K562 (cell line): ENCODE results near the gene SPINT3. TPM values are rescaled to one million over a fixed set of nuclear protein-coding genes. Genes with fewer than 3 reads are reported as not detected.
"Not testable (repeated sequence)": the region's sequence is repeated elsewhere in the genome, so short reads cannot be mapped to it uniquely, and the experiment has no call there.

Experiments
- ATAC-seq: fragments of 200-7000 bp; cut with Tn5 transposase; 3 replicates; pipeline ENCODE4 v1.9.1; 2020; ENCODE audit warnings: moderate library complexity
- BruUV-seq: library from RNA; stranded (reverse); fragments of 400-500 nt; replicated peaks from 2 replicates; lab custom pipeline; 2021; lab: Mats Ljungman, UMichigan
- CTCF ChIA-PET: fragments of 300-600 bp; formaldehyde crosslinking; extraction: SDS; loops from one replicate; lab custom pipeline; 2021; ENCODE audit warnings: low intra/inter-chr PET ratio; lab: Yijun Ruan, JAX
- POLR2A ChIA-PET: fragments of 300-600, 350-650 bp; sonication (Branson Sonifier 250); formaldehyde crosslinking; extraction: SDS; loops from one replicate; lab custom pipeline; 2021; ENCODE audit warnings: antibody characterized with exemption, inconsistent platforms; lab: Yijun Ruan, JAX
- DNase-seq, 4 experiments: peaks; one replicate each; pipeline versions ENCODE4 v3.0.0 to v3.0.0-alpha.2; 2011 to 2018; ENCODE audit warnings: low spot score in 3 of 4, mixed read lengths in 3 of 4; ENCODE audit errors: extremely low read depth in 1 of 4
- FAIRE-seq: peaks from 2 replicates; lab custom pipeline; 2011; peaks lifted over from hg19 to GRCh38; lab: Jason Lieb, UNC
- H2AFZ ChIP-seq: 2 replicates; pipeline ENCODE4 v1.6.0; 2011; ENCODE audit warnings: low read depth, low read length, control low read depth, inconsistent platforms
- H3K27ac ChIP-seq: fragments of 200-600 bp; 3 replicates; pipeline ENCODE4 v1.8.0; 2011; ENCODE audit warnings: low read depth, mild to moderate bottlenecking, control low read depth, inconsistent platforms, low read length, moderate library complexity, mixed read lengths; ENCODE audit errors: extremely low read depth
- H3K27me3 ChIP-seq, 2 experiments: fragments of 300-600 bp in 1 of 2; 2 replicates in 1 of 2; 3 replicates in 1 of 2; pipeline versions ENCODE4 v1.6.0 to v1.8.0; 2011; ENCODE audit warnings: inconsistent platforms in 2 of 2, low read length in 2 of 2, mild to moderate bottlenecking in 1 of 2, mixed read lengths in 1 of 2, moderate library complexity in 1 of 2; ENCODE audit not compliant: control insufficient read depth in 2 of 2, insufficient read depth in 2 of 2
- H3K36me3 ChIP-seq: fragments of 300-600 bp; 3 replicates; pipeline ENCODE4 v1.8.0; 2011; ENCODE audit warnings: mild to moderate bottlenecking, low read length, inconsistent platforms; ENCODE audit not compliant: control insufficient read depth, insufficient read depth
- H3K4me1 ChIP-seq, 2 experiments: fragments of 200-600 bp in 1 of 2; replicated peaks in 1 of 2; 2 replicates in 1 of 2; 3 replicates in 1 of 2; pipeline versions ENCODE4 v1.5.1 to v1.8.0; 2011; ENCODE audit warnings: inconsistent platforms in 2 of 2, low read length in 2 of 2, mild to moderate bottlenecking in 1 of 2, mixed read lengths in 1 of 2, moderate library complexity in 1 of 2; ENCODE audit not compliant: control insufficient read depth in 2 of 2, insufficient read depth in 2 of 2
- H3K4me2 ChIP-seq: 2 replicates; pipeline ENCODE4 v1.6.1; 2011; ENCODE audit warnings: low read length, control low read depth, inconsistent platforms, mixed read lengths; ENCODE audit not compliant: insufficient read depth
- H3K4me3 ChIP-seq: fragments of 200-600 bp; sonication (generic), shearing (Covaris generic); 2 replicates; pipeline ENCODE4 v1.5.1; 2016; ENCODE audit warnings: control low read depth, inconsistent platforms
- H3K79me2 ChIP-seq: fragments of 200-600 bp; 3 replicates; pipeline ENCODE4 v1.8.0; 2011; ENCODE audit warnings: low read length, inconsistent platforms; ENCODE audit not compliant: control insufficient read depth, insufficient read depth
- H3K9ac ChIP-seq, 2 experiments: 2 replicates each; pipeline versions ENCODE4 v1.6.0 to v1.6.1; 2011; ENCODE audit warnings: low read depth in 2 of 2, low read length in 2 of 2, control low read depth in 1 of 2, inconsistent platforms in 1 of 2, mild to moderate bottlenecking in 1 of 2, mixed read lengths in 1 of 2; ENCODE audit not compliant: insufficient read depth in 1 of 2
- H3K9me1 ChIP-seq: one replicate; pipeline ENCODE4 v1.6.0; 2011; ENCODE audit warnings: inconsistent platforms, mild to moderate bottlenecking, low read length, moderate library complexity; ENCODE audit not compliant: control insufficient read depth, insufficient read depth
- H3K9me3 ChIP-seq: replicated peaks from 2 replicates; pipeline ENCODE4 v1.5.1; 2011; ENCODE audit warnings: low read depth, low read length, inconsistent platforms; ENCODE audit not compliant: control insufficient read depth, insufficient read depth
- H4K20me1 ChIP-seq: replicated peaks from 2 replicates; pipeline ENCODE4 v1.6.1; 2011; ENCODE audit warnings: low read length, inconsistent platforms, mixed read lengths; ENCODE audit not compliant: control insufficient read depth, insufficient read depth
- CTCF ChIP-seq, 3 experiments: IDR thresholded peaks in 2 of 3; conservative IDR thresholded peaks in 1 of 3; 2 replicates each; pipeline ENCODE4 v1.5.1; 2011 to 2012; ENCODE audit warnings: low read length in 3 of 3, mild to moderate bottlenecking in 3 of 3, control low read depth in 2 of 3, improper control_type of control experiment in 1 of 3, inconsistent platforms in 1 of 3, low read depth in 1 of 3, mixed read lengths in 1 of 3, moderate library complexity in 1 of 3; ENCODE audit not compliant: insufficient read depth in 2 of 3
- HBP1 ChIP-seq: fragments of 450-650 bp; formaldehyde crosslinking; IDR thresholded peaks from 2 replicates; pipeline ENCODE4 v1.4.0; 2022; ENCODE audit warnings: missing genetic modification characterization
- NEUROD1 ChIP-seq: fragments of 150-350 bp; IDR thresholded peaks from 2 replicates; pipeline ENCODE4 v1.6.1; 2014; ENCODE audit warnings: borderline replicate concordance, low read length, low read depth; ENCODE audit not compliant: partially characterized antibody
- PML ChIP-seq: IDR thresholded peaks from 2 replicates; pipeline ENCODE4 v1.6.1; 2012; ENCODE audit warnings: low read length, inconsistent platforms
- RAD21 ChIP-seq, 2 experiments: fragments of 250-450 bp in 1 of 2; fragments of 450-650 bp in 1 of 2; sonication (Bioruptor Pico) in 1 of 2; formaldehyde crosslinking in 1 of 2; IDR thresholded peaks in 1 of 2; conservative IDR thresholded peaks in 1 of 2; 2 replicates each; pipeline versions ENCODE4 v1.4.0 to v1.8.0; 2020 to 2022; ENCODE audit warnings: mild to moderate bottlenecking in 2 of 2, moderate library complexity in 1 of 2
- SMC3 ChIP-seq: conservative IDR thresholded peaks from 2 replicates; pipeline ENCODE4 v1.6.1; 2011; ENCODE audit warnings: low read depth, low read length, improper control_type of control experiment; ENCODE audit not compliant: insufficient read depth
- ZNF146 ChIP-seq: IDR thresholded peaks from one replicate; pipeline ENCODE4 v1.6.1; 2018; ENCODE audit warnings: missing compliant biosample characterization; ENCODE audit not compliant: unreplicated experiment
- WGBS: fragments of 100-300 bp; shearing (Covaris generic); methylation state at CpG from one replicate; pipeline ENCODE4 v1.1.6; 2016; ENCODE audit warnings: low coverage, mixed read lengths; ENCODE audit not compliant: insufficient coverage; ENCODE audit errors: missing lambda C conversion rate; 5-methylcytosine and 5-hydroxymethylcytosine counted together
- in situ Hi-C: fragments of 300-500 bp; cut with MboI; formaldehyde crosslinking; loops from 4 replicates; pipeline ENCODE4 v1.15.0; 2018; ENCODE audit warnings: inconsistent platforms, mixed read lengths
- intact Hi-C: fragments of 100-400 bp; cut with micrococcal nuclease; formaldehyde crosslinking; loops from 2 replicates; pipeline ENCODE4 v1.14.2; 2022
- polyA plus RNA-seq, 8 experiments: library from polyadenylated mRNA; depleted of rRNA in 4 of 8; stranded (reverse) in 5 of 8; unstranded in 3 of 8; fragments of >200 nt; fragmentation: Nextera tagmentation in 2 of 8; fragmentation: Illumina TruSeq in 1 of 8; extraction: Ambion mirVana in 2 of 8; extraction: Trizol in 1 of 8; gene quantifications; 2 replicates each; pipeline versions ENCODE4 v1.2.1 to v1.2.3, GENCODE V29; 2011 to 2014; ENCODE audit warnings: inconsistent platforms in 1 of 8, missing spikeins in 1 of 8
- total RNA-seq, 7 experiments: library from RNA; depleted of rRNA in 6 of 7; stranded (reverse); fragments of >200 nt in 6 of 7; fragmentation: Illumina TruSeq in 2 of 7; extraction: Trizol in 2 of 7; gene quantifications; 2 replicates each; pipeline versions ENCODE4 v1.2.1 to v1.2.3, GENCODE V29; 2011 to 2021; ENCODE audit warnings: low replicate concordance in 1 of 7

SPINT3 gene
- total and polyA plus RNA-seq, 9 of the 15 experiments (the other 6 are each of a cell fraction or from before 2014, with no cell fraction given): not detected

GRCh38 chr20:45472286-45472685 lies 43.1 kb downstream of the SPINT3 start:
- H3K9me3 ChIP-seq, H3K4me2 ChIP-seq, H3K79me2 ChIP-seq, H3K9ac ChIP-seq, H2AFZ ChIP-seq, intact Hi-C loops, CTCF ChIA-PET, in situ Hi-C loops, DNase-seq, ATAC-seq, H3K9me1 ChIP-seq, H3K4me3 ChIP-seq, H3K27ac ChIP-seq, H4K20me1 ChIP-seq, H3K36me3 ChIP-seq, BruUV-seq, FAIRE-seq, POLR2A ChIA-PET: not testable (repeated sequence)
- Histone ChIP-seq H3K4me1 (peaks cover 0 to 16% of the 10 kb centered on the region in 2 experiments; a peak in 2 of 5 replicates), H3K27me3 (peaks cover 26 to 35% of the 10 kb centered on the region in 2 experiments; a peak in 4 of 5 replicates)
- TF ChIP-seq ZNF146: peak; percentile 26
- 0% methylated on average over 2 of the region's 3 CpGs for WGBS

- Histone ChIP-seq H4K20me1 (0 out of 2 replicates have a peak, but pooled peaks cover 3% of the 10 kb centered on the region), H3K9me1 (no peaks in the 10 kb centered on the region), H3K27me3 (peaks cover 26 to 35% of the 10 kb centered on the region in 2 experiments; a peak in 4 of 5 replicates), H3K27ac (no peak overlapping the region), H3K9me3 (no peaks in the 10 kb centered on the region)
- in situ Hi-C loops: no loop called here
- no TSS peak for BruUV-seq
- 18% methylated on average over 10 of the region's 10 CpGs for WGBS
- TF ChIP-seq NEUROD1: no peak
- TF ChIP-seq SMC3: 0 out of 2 replicates have a peak, but pooled peaks have one; percentile 14
- TF ChIP-seq PML: no peak
- peak; percentile 29 to 35 (median 30); a peak in 4 of 6 replicates for TF ChIP-seq CTCF (IDR thresholded peaks at IDR 0.05 in 2 of 3, conservative IDR thresholded peaks at IDR 0.05 in 1 of 3; ENCODE audit: insufficient read depth in 2 of 3, low read depth in 1 of 3, low read length in 3 of 3)
- TF ChIP-seq RAD21 (CRISPR knock-in tag; conservative IDR thresholded peaks at IDR 0.05 in 1 of 2, IDR thresholded peaks at IDR 0.05 in 1 of 2): peak in 1 of 2 experiments; percentile 51; a peak in 2 of 4 replicates
- no peak for TF ChIP-seq HBP1 (CRISPR knock-in tag)
- TF ChIP-seq, all 486 proteins: peak for 3
- no peak overlapping the region for H2AFZ ChIP-seq
- FAIRE-seq (no peak), ATAC-seq (peak; percentile 37; the same call in 2 of the 3 replicates), DNase-seq (peak in 1 of 4 experiments; percentile 19)
- ChIA-PET POLR2A (interaction anchor here (0.6 kb wide), 1 partner anchor 127 kb away, joined by 3 read pairs; no protein-coding TSS in a partner anchor), CTCF (interaction anchor here (0.6 kb wide), 1 partner anchor 160 kb away, joined by 3 read pairs; no protein-coding TSS in a partner anchor)
- no peak overlapping the region for H3K4me2 ChIP-seq
- intact Hi-C loops: no loop called here
- no peaks in the 10 kb centered on the region for H3K36me3 ChIP-seq
- no peak overlapping the region for H3K4me3 ChIP-seq
- H3K9ac ChIP-seq: no peak overlapping the region
- peaks cover 0 to 16% of the 10 kb centered on the region in 2 experiments; a peak in 2 of 5 replicates for H3K4me1 ChIP-seq
- H3K79me2 ChIP-seq: no peaks in the 10 kb centered on the region
Measured at GRCh38 chr20:45470937-45471336, 44.5 kb downstream of the SPINT3 start.
